ENCODE data around the gene DDX24.

DNA sequence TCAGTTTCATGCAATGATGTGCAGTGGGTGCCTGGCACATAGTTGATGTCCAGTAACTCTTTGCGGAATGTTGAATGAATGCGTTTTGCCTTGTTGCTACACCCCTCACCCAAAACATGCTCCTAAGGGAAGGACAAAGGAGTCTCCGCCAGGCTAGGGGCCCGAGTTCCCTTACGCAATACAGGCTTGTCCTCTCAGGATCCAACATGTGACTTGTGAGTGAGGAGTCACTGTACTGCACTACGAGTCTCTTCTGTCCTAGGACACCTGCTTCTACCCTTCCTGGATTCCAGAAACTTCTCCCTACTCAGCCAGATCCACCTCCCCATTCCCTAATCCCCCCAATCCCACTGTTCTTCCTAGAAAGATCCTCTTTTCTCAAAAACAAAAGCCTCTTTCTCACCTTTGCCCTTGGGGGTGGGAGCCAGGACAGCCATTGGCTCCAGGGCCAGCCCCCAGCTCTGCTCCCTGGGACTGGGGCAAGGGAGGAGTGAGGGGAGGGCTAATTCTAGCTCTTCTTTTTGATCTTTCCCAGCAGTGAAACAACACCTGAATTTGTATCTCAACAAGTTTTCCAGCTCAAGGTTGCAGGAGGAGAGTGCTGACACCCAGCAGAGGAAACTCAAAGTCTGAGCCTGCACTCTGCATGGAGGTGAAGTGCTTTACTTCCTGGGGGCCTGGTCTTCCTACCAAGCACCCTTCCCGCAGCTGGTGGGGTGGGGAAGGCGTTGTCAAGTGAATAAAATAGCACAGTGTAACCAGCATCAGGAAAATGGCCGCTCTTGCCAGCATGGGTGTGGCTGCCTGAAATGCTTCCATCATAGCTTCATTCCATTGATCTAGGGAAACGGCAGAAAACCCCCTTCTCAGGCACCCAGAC lies 58.2 kb downstream of the DDX24 start:
- TF ChIP-seq POLR2A (IDR thresholded peaks at IDR 0.05) (no peak), CTCF (IDR thresholded peaks at IDR 0.05) (no peak)
